ENCODE results near the gene NUDT16L1.

Gene NUDT16L1

DNA sequence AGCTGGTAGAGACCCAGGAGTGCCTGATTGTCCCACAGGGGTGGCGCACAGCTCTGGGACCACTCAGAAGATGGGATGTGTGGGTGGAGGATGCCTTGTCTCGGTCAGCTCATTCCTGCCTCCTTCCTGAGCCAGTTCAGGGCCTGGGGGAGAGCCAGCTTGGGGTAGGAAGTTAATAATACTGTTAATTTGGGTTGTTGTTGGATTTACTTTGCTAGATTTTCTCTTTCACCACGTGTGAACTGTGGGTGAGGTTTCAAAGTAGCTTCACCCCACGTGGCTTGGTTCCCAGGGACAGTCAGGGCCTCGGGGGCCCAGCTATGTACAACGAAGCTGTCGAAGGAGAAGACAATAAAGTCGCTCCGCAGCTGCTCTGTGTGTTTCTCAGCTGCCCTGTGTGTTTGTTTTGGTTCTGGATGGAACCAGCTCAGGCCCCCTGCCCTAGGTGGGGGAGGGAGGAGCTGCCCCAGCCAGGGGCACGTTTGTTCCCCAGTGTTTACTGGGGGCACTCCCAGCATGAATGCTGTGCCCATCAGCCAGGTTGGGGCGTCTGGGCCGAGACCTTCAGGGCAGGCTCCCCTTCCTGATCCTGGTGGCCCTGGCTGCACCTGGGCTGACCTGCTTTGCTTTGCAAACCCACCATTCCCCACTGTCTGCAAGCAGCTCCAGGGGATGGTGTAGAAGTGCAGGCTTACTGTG, 2.3 kb downstream of the NUDT16L1 start:
- DNase-seq (ENCODE audit: low read depth), result no peak

DNA sequence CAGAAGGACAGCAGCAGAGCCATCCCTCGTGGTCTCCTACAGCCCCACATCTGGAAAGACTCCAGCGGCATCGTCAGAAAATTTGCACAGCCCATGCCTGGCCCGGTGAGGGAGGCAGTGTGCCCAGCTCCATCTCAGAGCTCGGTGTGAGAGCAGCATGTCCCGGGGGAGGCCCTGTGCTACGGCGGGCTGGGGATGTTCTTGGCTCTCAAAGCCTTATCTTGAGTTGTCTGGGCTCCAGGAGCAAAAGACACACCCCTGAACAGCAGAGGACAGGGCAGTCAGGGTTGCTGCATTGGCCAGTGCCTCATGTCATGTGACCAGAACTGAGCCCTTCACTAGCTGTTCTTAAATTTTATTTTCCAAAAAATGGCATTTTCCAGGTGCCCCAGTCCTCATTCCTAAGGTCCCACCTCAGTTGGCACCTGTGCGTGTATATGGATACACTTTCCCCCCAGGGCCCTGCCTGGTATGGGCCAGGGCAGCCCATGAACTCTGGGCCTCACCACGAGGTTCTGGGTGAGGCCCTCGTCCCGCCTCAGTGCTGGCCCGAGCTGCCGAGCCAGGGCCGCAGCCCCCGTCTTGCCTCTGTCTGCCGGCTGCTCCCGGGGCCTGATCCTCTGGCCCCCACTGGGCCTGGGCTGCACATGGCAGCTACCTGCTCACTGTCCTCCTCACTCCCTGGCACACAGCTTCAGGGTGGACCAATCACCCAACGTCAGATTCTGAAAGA, 3.0 kb downstream of the NUDT16L1 start:
- DNase-seq (ENCODE audit: low read depth), result no peak

DNA sequence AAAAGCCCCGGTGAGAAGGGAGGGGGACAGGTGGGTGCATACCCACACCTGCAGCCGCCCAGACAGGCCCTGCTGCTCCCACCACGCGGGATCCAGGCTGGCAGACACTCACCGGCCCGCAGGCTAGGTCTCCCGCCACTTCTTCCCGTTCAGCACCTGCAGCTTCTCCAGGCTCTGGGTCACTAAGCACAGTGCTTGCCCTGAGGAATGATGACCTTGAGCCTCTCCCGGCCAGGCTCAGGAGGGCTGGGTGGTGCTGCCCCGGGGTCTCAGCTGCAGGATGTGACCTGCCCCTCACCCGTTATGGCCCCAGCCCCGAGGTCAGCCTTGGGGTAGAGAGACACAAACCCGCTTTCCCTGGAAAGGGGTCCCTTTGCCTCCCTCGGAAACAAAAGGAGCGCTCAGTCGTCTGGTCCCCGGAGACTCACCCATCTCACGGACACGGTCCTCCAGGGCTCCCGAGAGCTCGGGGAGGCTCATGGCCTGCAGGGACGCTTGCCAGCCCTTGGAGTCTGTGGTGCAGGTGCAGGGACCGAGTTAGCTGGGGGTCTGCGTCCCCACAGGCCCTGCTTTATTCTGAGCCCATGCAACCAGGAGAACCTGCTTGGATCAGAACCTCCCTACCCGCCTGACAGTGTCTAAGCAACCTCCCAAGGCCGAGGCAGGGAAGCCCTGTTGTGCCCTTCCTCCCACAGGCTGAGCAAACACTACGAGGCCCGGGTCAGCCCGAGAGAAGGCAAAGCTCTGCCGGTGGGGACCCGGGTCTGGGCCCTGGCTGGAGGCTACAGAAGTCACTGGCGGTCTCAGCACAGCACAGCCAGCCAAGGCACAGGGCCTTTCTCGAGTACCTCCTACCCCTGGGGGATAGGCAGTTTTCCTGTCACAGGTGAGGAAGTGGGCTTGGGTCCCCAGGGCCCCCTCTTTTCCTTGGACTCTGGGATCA, 3.8 kb downstream of the NUDT16L1 start:
- DNase-seq (ENCODE audit: low read depth), result no peak

DNA sequence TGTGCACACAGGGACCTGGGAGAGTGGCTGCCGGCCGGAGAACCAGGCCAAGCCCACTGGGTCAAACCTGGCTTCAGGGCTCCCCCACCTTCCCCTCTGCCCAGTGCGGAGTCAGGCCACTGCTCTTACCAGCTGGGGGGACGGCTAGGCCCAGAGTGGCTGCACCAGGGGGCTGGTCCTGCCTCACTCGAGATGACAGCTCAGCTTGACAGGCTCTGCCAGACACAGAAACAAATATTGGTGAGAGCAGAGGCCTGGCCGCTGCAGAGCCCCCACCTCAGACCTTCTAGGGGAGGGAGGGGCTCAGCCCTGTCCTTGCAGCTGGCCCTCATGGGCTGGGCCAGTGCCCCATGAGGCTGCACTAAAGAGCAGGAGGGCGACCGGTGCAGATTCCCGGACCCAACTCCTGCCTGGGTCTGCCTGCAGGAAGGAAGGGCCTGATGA, 4.5 kb downstream of the NUDT16L1 start:
- no peak for DNase-seq (ENCODE audit: low read depth)

DNA sequence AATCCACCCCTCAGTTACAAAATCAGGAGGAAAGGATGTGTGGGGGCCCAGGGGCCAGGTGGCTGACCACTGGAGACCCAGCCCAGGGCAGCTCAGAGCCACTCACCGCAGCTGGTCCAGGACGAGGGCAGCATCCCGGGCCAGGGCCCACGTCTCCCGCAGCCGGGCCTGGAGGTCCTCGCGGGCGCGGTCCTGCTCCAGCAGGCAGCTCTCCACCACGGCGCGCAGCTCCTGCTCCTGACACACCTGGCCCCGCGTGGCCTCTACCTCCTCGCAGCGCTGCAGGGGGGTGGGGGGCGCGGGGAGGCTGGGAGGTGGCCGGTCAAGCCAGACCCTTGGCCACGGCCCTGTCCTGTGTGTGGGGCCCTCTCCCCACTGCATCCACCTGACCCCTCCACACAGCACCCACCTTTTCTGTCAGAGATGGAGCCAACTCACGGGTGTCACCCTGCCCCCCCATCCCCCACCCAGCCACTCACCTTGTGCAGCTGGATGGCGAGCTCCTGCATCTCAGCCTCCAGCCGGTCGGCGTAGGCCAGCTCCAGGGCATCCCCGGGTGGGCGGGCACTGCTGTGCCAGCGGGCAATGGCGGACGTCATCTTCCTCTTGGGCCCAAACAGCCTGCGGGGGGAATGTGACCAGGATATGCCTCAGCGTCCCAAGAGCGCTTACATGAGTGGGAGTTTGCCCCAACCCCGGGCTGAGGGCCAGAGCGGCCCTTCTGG, 5.1 kb downstream of the NUDT16L1 start:
- DNase-seq (ENCODE audit: low read depth), result no peak

DNA sequence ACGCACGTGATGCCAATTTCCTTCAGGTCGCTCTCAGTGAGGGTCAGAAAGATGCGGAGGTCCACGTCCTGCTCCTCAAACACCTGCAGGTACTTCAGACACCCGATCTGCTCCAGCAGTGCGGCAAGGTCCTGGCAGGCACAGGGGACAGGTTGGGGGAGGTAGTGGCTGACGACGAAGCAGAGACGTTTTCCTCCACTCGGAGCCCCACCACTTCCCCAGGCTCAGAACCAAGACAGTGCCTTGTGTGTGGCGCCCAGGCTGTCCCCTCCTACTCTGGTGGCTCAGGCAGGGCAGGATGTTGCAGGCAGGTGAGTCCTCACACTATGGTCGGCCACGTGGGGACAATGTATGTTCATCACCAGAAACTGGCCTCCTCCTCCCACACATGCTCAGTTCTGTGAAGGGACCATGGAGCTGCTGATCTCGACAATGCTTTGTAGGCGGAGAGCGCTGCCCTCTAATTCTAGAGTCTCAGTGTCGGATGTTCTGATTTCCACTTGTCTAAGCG, 5.7 kb downstream of the NUDT16L1 start:
- no peak for DNase-seq (ENCODE audit: low read depth)

DNA sequence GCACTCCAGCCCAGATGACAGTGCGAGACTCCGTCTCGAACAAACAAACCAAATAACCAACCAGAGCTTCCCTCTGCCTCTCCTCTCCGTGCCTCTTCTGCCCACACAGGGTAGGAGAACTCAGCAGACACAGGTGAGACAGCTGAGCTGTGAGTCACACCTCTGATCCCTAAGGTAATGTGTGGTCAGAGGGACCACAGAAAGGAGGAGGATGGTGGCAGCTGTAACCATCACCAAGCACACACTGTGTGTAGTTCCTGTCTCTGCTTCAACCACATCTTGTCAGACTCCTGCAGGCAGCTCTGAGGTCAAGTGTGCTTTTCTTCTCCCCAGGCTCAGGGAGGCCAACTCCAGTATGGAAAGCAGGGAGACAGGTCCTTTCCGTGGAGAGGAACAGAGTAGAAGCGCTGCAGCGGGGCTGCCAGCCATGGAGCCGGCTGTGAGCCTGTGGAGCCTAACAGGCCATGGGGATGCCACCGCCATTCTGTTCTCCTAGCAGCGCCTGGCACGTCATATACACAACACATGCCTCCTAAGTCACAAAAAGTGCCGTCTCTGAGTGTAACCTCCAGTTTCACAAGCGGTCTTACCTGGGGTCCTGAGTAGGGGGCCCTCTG, 7.1 kb downstream of the NUDT16L1 start:
- DNase-seq (ENCODE audit: low read depth), result no peak

DNA sequence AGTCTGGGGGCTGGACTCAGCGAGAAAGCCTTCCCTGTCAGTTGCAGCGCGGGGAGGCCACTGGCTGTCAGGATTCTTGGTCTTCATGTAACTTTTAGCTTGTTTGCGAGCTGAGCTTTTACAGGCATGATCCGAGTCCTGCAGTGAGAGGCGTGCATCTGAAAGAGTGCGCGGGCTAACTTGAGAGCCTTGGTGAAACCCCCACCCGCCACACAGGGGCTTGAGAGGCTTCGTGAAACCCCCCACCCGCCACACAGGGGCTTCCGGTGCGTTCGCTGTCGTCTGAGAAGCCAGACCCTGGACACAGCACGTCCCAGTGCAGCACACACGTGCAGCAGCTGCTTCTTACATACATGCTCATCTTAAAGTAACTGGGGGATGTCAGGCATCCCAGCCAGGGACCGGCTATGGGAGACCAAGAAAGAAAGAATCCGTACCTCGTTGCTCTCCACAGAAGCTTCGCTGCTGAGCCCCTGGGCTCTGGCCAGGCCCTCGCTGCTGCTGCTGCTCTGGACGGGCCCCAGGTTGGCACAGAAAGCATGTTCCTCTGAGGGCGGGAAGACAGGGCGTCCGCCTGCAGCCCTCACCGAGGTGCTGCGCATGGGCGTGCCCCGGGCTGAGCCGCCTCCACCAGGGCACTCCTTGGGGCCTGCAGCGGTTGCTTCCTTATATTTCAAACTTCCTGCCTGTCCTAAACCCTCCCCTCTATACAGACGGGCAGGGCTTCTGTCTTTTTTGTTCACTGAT, 7.8 kb downstream of the NUDT16L1 start:
- DNase-seq (ENCODE audit: low read depth), result no peak

DNA sequence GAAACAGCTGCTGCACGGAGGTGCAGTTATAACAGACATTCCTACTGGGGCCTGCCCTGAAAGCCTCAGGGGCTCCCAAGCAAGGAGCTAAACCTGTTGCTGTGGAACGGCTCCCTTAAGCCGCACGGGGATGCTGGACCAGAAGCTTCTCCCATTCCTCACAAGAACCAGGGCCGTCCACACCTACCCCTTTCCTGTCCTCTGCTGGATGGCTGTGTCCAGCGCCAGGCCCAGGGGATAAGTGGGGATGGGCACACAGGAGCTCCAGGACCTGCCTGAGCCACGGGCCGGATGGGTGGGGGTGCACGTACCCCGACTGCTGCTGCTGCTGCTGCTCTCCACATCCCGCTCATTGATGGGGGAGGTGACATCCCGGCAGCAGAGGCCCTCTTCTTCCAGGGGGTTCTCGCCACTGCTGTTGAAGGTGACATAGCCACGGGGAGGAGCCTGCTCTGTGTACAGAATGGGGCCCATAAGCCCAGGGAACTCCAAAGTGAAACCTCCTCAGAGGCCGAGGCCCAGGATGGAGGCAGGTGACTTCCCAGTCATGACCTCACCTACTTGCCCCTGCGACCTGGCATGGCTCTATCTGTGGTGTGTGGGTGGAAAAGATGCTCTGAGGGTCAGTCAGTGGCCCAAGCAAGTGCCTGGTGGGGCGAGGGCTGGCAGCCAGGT, 8.6 kb downstream of the NUDT16L1 start:
- DNase-seq (ENCODE audit: low read depth), result no peak

DNA sequence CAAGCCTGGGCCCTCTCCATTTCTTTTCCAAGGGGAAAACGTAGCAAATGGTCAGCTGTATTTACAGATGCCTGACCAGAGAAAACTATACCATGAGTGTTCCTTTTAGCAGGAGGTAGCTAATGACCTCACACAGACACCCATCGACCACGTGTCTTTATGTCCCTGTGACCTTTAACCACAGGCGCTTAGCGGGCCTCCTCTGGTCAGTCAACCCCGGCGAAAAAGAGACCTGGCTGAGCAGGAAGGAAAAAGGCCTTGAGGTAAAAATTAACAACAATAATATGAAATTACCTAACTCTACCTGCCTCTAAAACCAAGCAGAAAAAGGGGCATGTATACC, 9.1 kb downstream of the NUDT16L1 start:
- DNase-seq (ENCODE audit: low read depth), result no peak

DNA sequence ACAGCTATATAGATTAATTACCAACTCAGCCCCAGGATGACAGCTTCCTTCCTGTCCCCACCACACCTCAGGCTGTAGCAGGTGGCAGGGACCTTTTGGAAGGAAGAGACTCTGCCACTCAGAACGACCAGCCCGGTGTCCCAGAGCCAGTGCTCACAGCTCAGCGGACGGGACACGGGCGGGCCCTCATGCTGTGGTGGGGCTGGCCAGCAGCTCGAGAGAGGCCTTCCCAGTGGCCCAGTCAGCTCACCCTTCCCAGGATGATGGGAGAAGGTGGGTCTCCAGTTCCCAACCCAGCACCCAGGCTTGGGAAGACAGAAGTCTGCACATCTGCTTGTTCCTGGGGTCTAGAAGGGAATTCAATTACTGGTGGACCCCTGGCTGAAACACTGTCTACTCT, 10.5 kb downstream of the NUDT16L1 start:
- DNase-seq (ENCODE audit: low read depth), result no peak

DNA sequence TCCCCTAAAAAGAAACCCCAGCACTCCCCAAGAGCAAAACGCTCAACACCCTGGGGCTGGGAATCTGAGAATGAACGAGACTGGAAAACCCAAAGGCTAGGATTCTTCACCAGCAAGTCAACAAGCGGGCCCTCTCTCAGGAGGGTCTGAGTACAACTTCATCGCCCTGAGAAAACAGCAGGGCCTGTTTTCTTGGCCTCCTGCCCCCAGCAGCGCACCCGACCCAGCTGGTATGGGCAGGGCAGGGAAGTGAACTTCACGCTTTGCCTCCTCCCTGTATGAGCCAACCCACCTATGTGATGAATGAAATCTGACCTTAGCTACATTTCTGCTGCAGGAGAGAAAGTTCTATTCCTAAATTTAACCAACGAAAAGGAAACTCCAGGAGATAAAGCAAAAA, 11.1 kb downstream of the NUDT16L1 start:
- no peak for DNase-seq (ENCODE audit: low read depth)

DNA sequence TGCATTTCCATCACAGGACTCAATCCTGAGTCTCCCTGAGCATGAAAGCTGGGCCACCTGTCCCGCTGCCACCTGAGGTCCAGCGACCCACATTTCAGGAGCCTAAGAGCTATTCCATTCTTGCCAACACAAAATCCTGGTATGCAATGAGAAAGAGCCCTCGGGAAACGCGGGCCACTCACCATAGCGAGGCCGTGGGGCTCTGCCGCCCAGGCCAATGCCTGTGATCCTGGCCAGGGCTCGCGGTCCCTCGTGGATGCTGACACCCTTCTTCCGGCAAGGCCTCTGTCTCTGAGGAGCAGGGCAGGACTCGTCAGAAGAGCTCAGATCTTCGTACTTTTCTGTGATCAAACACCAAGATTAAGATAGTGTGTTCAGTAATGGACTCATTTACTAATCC, 11.6 kb downstream of the NUDT16L1 start:
- no peak for DNase-seq (ENCODE audit: low read depth)

DNA sequence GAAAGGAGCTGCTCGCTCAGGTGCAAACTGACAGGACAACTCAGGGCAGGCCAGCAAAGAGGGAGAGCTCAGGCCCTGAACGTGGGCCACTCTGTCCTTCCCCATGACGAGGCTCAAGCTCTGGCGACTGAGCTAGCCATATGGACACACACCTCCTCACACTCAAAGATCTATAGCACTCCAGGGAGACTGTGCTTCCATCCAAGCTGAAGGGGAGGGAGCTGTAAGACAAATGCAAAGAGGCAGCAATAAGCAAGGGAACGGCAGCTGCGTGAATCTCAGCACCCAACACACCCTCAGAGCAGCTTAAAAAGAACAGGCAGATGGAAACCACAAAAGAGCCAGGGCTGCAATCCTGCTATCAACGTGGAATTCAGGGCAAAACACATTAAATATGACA, 13.5 kb downstream of the NUDT16L1 start:
- no peak for DNase-seq (ENCODE audit: low read depth)

DNA sequence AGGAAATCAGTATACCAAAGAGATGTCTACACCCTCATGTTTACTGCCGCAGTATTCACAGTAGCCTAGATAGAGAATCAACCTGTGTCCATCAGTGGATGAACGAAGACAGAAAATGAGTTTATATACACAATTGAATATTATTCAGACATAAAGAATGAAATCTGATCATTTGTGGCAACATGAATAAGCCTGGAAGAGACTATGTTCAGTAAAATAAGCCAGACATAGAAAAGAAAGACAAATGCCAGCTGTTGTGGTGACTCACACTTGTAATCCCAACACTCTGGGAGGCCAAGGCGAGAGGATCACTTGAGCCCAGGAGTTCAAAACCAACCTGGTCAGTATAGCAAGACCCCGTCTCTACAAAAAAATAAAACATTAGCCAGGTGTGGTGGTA, 16.1 kb downstream of the NUDT16L1 start:
- DNase-seq (ENCODE audit: low read depth), result no peak

DNA sequence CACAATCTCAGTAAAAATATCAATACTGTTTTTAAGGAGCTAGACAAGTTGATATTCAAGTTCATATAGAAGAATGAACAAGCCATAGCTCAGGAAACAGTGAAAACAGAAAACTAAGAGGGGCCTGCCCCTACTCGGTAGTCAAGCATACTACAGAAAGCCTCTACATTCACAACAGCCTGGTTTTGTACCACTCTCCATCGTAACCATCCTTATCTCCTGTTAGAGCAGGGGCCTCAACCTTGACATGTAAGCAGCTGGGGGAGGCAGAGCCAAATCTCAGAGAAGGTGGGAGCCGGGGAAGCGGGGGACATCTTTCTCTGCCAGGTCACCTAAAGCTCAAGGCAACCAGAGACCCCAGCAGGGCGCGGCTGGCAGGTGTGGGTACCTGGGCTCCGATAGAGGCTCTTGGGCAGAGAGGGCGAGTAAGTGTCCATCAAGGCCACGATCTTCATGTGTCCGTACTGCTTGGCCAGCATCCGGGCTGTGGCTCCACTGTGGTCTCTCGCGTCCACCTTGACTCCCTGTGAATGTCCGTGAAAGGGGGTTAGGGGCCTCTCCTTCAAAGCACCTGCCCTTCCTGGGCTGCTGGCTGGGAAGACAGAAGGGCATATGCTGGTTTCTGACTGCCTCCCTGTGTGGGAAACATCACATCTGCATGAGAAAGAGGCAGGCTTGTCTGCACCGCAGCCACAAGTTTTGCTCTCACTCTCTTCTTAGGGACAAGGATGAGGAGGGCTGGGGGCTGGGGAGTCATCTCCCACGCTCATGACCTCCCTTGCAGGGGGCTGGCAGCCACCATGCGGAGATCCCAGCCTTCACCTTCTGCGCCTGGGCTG, 20.5 kb downstream of the NUDT16L1 start:
- DNase-seq (ENCODE audit: low read depth), result no peak

DNA sequence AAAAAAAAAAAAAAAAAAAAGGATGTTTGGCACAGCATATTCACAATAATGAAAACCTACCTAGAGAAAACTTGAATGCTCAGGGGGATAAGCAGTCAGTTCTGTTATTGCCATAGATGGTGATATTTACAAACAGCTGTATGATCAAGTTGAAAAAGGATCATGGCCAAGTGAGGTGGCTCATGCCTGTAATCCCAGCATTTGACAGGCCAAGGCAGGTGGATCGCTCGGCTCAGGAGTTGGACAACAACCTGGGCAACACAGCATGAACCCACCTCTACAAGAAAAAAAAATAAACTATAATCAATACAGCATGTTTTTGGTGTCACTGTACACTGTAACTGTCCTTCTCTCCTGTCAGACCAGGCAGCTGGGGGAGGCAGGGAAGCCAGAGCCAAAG, 21.6 kb downstream of the NUDT16L1 start:
- no peak for DNase-seq (ENCODE audit: low read depth)

DNA sequence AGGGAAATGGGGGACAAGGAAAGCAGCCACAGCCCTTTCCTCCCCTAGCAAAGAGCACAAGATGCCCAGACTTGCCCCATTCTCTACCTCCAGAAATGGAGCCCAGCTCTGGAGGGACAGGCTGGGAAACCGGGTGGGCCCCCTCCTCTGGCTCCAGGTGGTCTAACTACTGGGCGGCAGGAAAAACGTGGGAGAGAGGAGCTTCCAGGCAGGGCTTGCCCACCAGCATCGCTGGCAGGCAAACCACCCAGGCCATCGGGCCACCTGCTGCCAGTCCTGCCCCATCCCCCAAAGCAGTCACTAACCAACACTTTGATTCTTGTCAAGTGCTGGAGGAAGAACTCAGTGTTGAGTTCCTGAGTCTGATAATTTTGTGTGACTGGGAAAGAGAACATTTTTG, 25.1 kb downstream of the NUDT16L1 start:
- no peak for DNase-seq (ENCODE audit: low read depth)

DNA sequence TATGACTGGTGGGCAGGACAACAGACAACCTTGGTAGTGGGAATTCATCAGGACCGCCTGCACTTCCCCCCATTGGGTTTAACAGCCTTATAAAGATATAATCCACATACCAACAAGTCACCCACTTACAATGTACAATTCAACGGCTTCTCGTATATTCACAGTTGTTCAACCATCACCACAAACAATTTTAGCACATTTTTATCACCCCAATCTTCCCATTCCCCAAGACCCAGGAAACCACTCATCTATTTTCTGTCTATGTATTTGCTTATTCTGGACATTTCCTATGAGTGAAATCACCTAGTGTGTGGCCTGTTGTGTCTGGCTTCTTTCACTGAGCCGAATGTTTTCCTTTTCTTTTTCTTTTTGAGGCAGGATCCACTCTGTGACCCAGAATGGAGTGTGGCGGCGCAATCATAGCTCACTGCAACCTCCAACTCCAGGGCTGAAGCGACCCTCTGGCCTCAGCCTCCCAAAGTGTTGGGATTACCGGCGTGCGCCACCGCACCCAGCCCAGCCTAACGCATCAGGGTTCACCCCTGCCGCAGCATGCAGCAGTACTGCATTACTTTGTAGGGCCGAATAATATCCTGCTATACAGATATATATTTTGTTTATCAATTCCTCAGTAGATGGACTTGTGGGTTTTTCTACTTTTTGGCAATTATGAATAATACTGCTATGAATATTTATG, 29.9 kb downstream of the NUDT16L1 start:
- DNase-seq (ENCODE audit: low read depth), result no peak
